GM21717 (cell line): ENCODE measurements around the gene TRAF3IP1.
"Not testable (repeated sequence)": the region's sequence is repeated elsewhere in the genome, so short reads cannot be mapped to it uniquely, and the experiment has no call there.

Experiments
- ATAC-seq: cut with Tn5 transposase; IDR thresholded peaks from one replicate; pipeline ENCODE4 v1.9.1; 2021; ENCODE audit warnings: mild to moderate bottlenecking, moderate library complexity; ENCODE audit not compliant: unreplicated experiment

Gene TRAF3IP1

DNA sequence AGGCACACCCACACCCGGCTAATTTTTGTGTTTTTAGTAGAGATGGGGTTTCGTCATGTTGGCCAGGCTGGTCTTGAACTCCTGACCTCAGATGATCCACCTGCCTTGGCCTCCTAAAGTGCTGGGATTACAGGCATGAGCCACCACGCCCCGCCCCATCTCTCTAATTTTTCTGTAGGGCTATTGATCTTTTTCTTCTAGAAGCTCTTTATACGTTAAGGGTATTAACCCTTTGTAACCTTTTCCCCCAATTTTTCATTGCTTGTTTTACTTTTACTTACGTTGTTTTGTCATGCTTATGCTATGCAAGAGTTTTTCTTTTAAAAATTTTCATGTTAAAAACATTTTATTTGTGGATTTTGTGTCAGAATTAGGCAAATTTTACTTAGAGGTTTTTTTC is 121.9 kb downstream of the TRAF3IP1 start:
- not testable (repeated sequence) for ATAC-seq

DNA sequence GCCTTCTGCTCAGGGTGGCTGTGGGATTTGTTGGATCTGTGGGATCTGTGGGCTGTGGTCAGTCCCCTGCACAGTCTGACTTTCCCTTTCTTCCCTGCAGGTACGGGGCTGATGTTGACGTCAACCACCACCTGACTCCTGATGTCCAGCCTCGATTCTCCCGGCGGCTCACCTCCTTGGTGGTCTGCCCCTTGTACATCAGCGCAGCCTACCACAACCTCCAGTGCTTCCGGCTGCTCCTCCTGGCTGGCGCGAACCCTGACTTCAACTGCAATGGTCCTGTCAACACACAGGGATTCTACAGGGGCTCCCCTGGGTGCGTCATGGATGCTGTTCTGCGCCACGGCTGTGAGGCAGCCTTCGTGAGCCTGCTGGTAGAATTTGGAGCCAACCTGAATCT is 123.9 kb downstream of the TRAF3IP1 start:
- no peak for ATAC-seq

DNA sequence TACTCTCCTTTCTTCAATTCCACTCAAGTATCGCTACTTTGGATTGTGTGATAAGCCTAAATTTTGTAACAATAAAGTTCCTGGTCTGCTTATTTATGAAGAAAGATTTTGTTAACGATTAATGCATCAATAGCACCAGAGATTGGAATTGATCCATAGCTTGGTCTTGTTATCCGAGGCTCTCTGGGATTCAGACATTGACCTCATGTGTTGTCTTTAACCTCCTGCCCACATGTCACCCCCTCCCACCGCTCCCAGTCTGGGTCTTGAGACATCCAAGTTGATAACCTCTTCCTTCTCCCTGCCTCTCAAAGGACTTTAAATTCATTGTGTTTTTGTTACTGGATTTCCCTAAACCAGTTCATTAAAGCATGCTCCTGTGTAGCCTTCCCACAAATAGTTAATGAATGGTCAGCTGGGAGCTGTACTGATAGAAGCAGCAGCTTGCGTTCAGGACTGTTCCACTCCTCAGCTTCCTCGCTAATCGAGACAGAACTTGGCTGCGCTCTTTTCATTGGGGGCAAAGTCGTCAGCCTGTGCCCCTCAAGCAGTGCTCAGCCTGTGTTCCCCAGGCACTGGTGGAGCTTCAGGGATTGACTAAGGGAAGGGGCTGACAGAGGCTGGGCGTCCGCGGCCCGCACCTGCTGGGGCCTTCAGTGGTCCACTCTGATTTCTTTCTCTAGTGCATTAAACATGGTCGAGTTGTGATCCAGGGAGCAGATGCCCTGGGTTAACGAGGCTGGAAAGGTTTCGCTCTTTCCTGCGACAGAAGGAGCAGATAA is 125.3 kb downstream of the TRAF3IP1 start:
- no peak for ATAC-seq

DNA sequence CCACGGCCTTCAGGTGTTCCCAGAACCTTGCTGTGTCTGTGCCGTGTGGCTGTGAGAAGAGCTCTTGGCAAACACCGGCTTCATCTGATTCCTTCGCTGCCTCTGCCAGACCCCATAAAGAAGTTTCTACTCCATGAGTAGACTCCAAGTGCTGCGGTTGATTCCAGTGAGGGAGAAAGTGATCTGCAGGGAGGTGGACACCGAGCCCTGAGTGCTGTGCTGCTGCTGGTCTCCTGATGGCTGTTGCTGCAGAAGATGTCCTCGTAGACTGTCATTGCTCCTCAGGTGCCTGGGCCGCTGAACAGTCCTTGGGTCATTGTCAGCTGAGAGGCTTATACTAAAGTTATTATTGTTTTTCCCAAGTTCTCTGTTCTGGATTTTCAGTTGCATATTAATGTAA is 126.1 kb downstream of the TRAF3IP1 start:
- ATAC-seq = no peak

DNA sequence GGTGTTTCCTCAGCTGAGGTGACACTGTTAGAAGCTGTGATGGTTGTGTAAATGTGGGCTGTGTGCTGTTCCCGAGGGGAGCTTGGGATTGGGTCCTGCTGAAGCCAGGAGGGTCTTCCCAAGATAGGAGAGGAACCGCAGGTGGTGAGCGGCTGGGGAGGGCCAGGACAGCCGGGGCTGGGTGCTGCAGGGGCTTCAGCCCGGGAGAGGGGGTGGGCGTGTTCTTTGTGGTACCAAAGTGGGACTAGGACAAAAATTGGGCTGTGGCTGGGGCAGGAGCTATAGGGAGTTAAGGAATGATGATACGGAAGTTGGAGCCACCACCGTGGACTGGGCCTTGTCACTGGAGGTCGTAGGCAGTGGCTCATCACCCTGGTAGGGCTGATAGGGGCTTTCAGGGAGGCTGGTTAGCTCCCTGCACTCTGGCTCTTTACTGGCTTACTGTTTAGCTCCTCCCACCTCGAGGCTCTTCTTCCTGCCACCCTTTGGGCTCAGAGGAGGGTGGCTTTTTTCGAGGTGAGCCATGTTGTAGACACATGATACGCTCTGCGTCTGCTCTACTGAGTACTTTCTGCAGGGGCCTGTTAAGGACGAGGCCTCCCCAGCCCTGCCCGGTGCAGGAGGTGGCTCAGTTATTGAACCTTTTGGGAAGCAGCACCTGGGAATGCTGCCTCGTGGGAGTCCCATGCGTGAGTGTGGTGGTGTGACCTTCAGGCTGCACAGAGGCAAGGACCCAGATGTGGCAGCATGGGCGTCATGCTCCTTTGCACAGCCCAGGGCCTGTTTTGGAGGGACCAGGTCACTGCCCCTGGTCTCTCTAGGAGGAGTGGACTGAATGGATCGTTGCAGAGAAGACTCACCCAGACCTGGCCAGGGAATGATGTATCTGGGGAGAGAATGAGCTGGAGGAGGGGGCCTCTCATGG is 128.0 kb downstream of the TRAF3IP1 start:
- no peak for ATAC-seq

DNA sequence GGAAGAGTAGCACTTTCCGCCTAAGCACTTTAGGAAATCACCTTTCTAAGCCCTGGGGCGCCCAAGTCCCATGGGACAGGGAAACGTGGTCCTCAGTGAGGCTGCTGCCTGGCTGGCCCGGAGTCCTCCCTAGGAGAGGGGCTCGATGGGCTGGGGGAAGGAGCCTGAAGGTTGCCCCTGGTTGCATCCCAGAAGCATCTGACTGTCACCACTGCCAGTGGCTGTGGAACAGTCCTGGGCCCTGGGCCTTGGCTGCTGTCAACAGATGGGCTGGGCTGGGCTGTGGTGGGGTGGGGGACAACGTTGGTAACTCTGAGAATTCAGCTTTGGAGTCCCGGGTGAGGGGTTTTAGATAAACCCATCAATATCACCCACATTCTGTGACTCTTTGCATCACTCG is 128.9 kb downstream of the TRAF3IP1 start:
- no peak for ATAC-seq

DNA sequence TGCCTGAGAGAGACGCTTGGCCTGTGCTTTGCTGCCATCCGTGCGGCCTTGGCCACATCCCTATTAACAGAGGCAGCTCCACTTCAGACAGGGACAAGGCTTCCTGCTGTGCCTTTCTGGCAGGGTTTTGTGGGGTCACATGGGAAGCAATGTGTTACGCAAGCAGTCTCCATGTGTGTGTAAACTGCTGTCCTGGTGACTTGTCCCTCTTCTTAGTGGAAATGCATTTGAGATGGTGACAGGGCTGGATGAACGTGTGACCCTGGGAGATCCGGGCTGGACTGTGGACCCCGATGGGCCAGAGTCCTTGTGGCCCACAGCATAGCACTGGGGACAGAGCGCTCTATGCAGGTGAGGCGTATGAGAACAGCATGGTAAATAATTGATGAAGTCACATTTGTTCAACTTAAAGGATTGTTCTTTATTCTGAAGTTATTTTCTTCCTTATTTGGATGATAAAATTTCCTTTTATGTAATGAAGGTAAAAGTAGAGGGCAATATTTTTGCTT is 129.6 kb downstream of the TRAF3IP1 start:
- ATAC-seq = no peak

DNA sequence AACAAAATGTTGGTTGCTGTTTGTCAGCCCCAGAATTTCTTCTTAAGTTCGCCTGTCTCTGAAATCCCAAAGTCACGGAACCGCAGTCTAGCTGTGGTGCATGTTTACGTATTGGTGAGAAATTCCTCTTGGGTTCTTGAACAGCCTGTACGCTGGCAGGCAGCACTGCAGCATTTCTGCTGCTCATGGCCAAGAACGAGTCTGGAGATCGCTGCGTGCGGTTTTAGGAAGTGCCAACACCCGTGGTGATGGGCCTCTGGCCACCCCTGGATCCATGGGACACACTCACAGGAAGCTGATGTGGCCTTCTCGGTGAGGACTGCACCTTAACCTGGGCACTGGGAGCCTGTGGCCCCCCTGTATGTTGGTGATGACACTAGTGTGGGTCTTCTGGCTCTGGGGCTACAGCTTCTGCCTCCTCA is 130.1 kb downstream of the TRAF3IP1 start:
- ATAC-seq = no peak
